A549 (cell line): ENCODE results near the gene SPRR2E. TPM values are rescaled to one million over a fixed set of nuclear protein-coding genes. Genes with fewer than 3 reads are reported as not detected.

Source experiments
- ATAC-seq, 2 experiments: fragments of 200-7000 bp in 1 of 2; fragments of >200 bp in 1 of 2; cut with Nextera tagmentation in 1 of 2; cut with Tn5 transposase in 1 of 2; 3 replicates each; pipeline versions ENCODE4 v1.8.0 to v1.9.1; 2018 to 2020; ENCODE audit warnings: mild to moderate bottlenecking in 1 of 2, moderate library complexity in 1 of 2
- CTCF ChIA-PET: fragments of 300-600 bp; sonication (Branson Sonifier 250); formaldehyde crosslinking; extraction: SDS; loops from one replicate; lab custom pipeline; 2021; ENCODE audit warnings: antibody characterized with exemption, inconsistent platforms; lab: Yijun Ruan, JAX
- POLR2A ChIA-PET: fragments of 350-600 bp; formaldehyde crosslinking; extraction: SDS; loops from one replicate; lab custom pipeline; 2021; ENCODE audit warnings: antibody characterized with exemption, inconsistent platforms; lab: Yijun Ruan, JAX
- DNase-seq, 2 experiments: peaks; one replicate each; pipeline versions ENCODE4 v3.0.0 to v3.0.0-alpha.2; 2011 to 2016; ENCODE audit warnings: low read depth in 1 of 2, low spot score in 1 of 2
- FAIRE-seq: peaks from 2 replicates; lab custom pipeline; 2011; peaks lifted over from hg19 to GRCh38; lab: Jason Lieb, UNC
- H3K27ac ChIP-seq, 2 experiments: fragments of >200 bp; sonication (Bioruptor Twin); formaldehyde crosslinking; 3 replicates each; pipeline ENCODE4 v1.5.1; 2016 to 2017
- H3K4me1 ChIP-seq: fragments of >200 bp; sonication (Bioruptor Twin); formaldehyde crosslinking; 3 replicates; pipeline ENCODE4 v1.6.1; 2016
- H3K4me2 ChIP-seq: fragments of >200 bp; sonication (Bioruptor Twin); formaldehyde crosslinking; 3 replicates; pipeline ENCODE4 v1.6.1; 2016
- H3K4me3 ChIP-seq: fragments of >200 bp; sonication (Bioruptor Twin); formaldehyde crosslinking; 3 replicates; pipeline ENCODE4 v1.5.1; 2016
- H3K9me3 ChIP-seq: fragments of >200 bp; sonication (Bioruptor Twin); formaldehyde crosslinking; 3 replicates; pipeline ENCODE4 v1.6.1; 2016
- CBX2 ChIP-seq: fragments of 200-600 bp; sonication (generic); IDR thresholded peaks from 2 replicates; pipeline ENCODE4 v1.6.1; 2016; ENCODE audit warnings: low read depth, mild to moderate bottlenecking, borderline replicate concordance
- FOSB ChIP-seq: fragments of 250-450 bp; sonication (Bioruptor Pico); IDR thresholded peaks from 2 replicates; pipeline ENCODE4 v1.5.0; 2020; ENCODE audit warnings: mild to moderate bottlenecking, moderate library complexity
- GATA3 ChIP-seq: IDR thresholded peaks from 2 replicates; pipeline ENCODE4 v1.6.1; 2012; ENCODE audit warnings: borderline replicate concordance
- HEYL ChIP-seq: fragments of 250-450 bp; sonication (Bioruptor Pico); IDR thresholded peaks from 2 replicates; pipeline ENCODE4 v1.8.0; 2021; ENCODE audit warnings: mild to moderate bottlenecking, moderate library complexity
- HOXA7 ChIP-seq: fragments of 250-450 bp; sonication (Bioruptor Pico); IDR thresholded peaks from 2 replicates; pipeline ENCODE4 v1.5.0; 2020; ENCODE audit warnings: mild to moderate bottlenecking, moderate library complexity
- KDM5A ChIP-seq: fragments of 200-600 bp; sonication (generic); IDR thresholded peaks from 2 replicates; pipeline ENCODE4 v1.6.1; 2016; ENCODE audit warnings: antibody characterized with exemption, mild to moderate bottlenecking
- MAZ ChIP-seq: fragments of 150-350 bp; IDR thresholded peaks from 2 replicates; pipeline ENCODE4 v1.6.1; 2014; ENCODE audit warnings: antibody characterized with exemption, low read depth, low read length, borderline replicate concordance
- RCOR1 ChIP-seq: fragments of 150-350 bp; IDR thresholded peaks from 2 replicates; pipeline ENCODE4 v1.6.1; 2014; ENCODE audit warnings: antibody characterized with exemption, low read length, low read depth
- SREBF2 ChIP-seq: fragments of 450-650 bp; IDR thresholded peaks from 2 replicates; pipeline ENCODE4 v1.6.1; 2014; ENCODE audit warnings: mild to moderate bottlenecking, moderate library complexity
- ZC3H11A ChIP-seq: fragments of 450-650 bp; IDR thresholded peaks from 2 replicates; pipeline ENCODE4 v1.6.1; 2014; ENCODE audit warnings: antibody characterized with exemption, mild to moderate bottlenecking
- ZFP36 ChIP-seq: fragments of 450-650 bp; IDR thresholded peaks from 2 replicates; pipeline ENCODE4 v1.6.1; 2014; ENCODE audit warnings: borderline replicate concordance; ENCODE audit not compliant: partially characterized antibody
- ZNF302 ChIP-seq: fragments of 250-450 bp; sonication (Bioruptor Pico); IDR thresholded peaks from 2 replicates; pipeline ENCODE4 v1.9.0; 2021; ENCODE audit warnings: inconsistent platforms, mild to moderate bottlenecking, moderate library complexity
- ZSCAN20 ChIP-seq: fragments of 250-450 bp; sonication (Bioruptor Pico); IDR thresholded peaks from 2 replicates; pipeline ENCODE4 v1.8.0; 2022; ENCODE audit warnings: mild to moderate bottlenecking, moderate library complexity
- WGBS: methylation state at CpG from one replicate; pipeline ENCODE4 v1.1.6; 2017; ENCODE audit errors: missing lambda C conversion rate; 5-methylcytosine and 5-hydroxymethylcytosine counted together
- polyA plus RNA-seq, 4 experiments: library from polyadenylated mRNA; depleted of rRNA in 3 of 4; stranded (reverse); fragments of >200 nt; fragmentation: RNase III in 1 of 4; extraction: RNeasy Plus Mini Kit Qiagen cat#74134 plus additional on column Dnase treatment in 1 of 4; gene quantifications; 2 replicates in 3 of 4; 3 replicates in 1 of 4; pipeline ENCODE4 v1.2.3, GENCODE V29; 2011 to 2017
- small RNA-seq, 6 experiments: library from RNA; depleted of rRNA; stranded (forward); fragments of <200 nt; gene quantifications; one replicate each; pipeline ENCODE3, GENCODE V24; 2012
- TF ChIP-seq, protein P1 (sequence below): IDR thresholded peaks from 2 replicates; pipeline ENCODE4 v1.6.1; 2012
- TF ChIP-seq, protein P2 (sequence below): IDR thresholded peaks from 2 replicates; pipeline ENCODE4 v1.6.1; 2012; ENCODE audit warnings: low read depth, borderline replicate concordance
- TF ChIP-seq, protein P3 (sequence below): fragments of >200 bp; sonication (Bioruptor Twin); formaldehyde crosslinking; IDR thresholded peaks from 3 replicates; pipeline ENCODE4 v1.6.1; 2016
- TF ChIP-seq, protein P4 (sequence below): fragments of >200 bp; sonication (Bioruptor Twin); formaldehyde crosslinking; IDR thresholded peaks from 2 replicates; pipeline ENCODE4 v1.6.1; 2016
- TF ChIP-seq, protein P5 (sequence below): fragments of 250-450 bp; sonication (Bioruptor Pico); IDR thresholded peaks from 2 replicates; pipeline ENCODE4 v1.5.0; 2021; ENCODE audit warnings: mild to moderate bottlenecking, moderate library complexity, borderline replicate concordance
- TF ChIP-seq, protein P6 (sequence below): fragments of 150-350 bp; IDR thresholded peaks from 2 replicates; pipeline ENCODE4 v1.6.1; 2014; ENCODE audit warnings: low read depth, mild to moderate bottlenecking, low read length

SPRR2E gene
- polyA plus RNA-seq, 2 of the 4 experiments (the other 2 are of a cell fraction) = not detected

DNA sequence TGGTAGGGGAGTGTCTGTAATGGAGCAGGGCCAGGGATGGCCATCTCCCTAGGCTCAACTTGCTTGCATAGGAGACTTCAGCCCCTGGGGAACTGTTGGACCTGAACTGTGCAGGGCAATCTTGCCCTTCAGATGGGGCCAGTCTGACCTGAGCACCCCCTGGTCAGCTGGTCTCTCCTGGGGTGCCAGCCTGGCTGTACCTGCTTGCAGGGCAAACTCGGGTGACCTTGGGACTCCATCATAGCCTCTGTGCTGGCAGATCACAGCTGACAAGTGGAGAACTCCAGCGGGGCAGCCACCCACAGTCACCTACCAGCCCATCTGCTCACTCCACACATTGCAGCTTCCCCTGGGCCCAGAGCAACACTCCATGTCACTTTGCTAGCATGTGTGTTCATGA lies 45.1 kb downstream of the SPRR2E start:
- Histone ChIP-seq H3K4me1 (no peaks in the 10 kb centered on the region), H3K27ac (no peak overlapping the region), H3K4me3 (no peak overlapping the region), H3K4me2 (no peak overlapping the region), H3K9me3 (no peaks in the 10 kb centered on the region)
- ATAC-seq = peak in 1 of 2 experiments; percentile 47; a peak in 1 of 6 replicates
- ChIA-PET CTCF (no interaction called here), POLR2A (no interaction called here)
- WGBS = 4% methylated on average over 2 of the region's 2 CpGs
- DNase-seq = no peak
- no peak for TF ChIP-seq HEYL
- no peak for TF ChIP-seq SREBF2
- no peak for TF ChIP-seq RCOR1
- TF ChIP-seq, protein P1, sequence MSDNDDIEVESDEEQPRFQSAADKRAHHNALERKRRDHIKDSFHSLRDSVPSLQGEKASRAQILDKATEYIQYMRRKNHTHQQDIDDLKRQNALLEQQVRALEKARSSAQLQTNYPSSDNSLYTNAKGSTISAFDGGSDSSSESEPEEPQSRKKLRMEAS = no peak
- TF ChIP-seq, protein P2, sequence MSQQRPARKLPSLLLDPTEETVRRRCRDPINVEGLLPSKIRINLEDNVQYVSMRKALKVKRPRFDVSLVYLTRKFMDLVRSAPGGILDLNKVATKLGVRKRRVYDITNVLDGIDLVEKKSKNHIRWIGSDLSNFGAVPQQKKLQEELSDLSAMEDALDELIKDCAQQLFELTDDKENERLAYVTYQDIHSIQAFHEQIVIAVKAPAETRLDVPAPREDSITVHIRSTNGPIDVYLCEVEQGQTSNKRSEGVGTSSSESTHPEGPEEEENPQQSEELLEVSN = no peak
- no peak for TF ChIP-seq MAZ
- TF ChIP-seq ZSCAN20 (CRISPR knock-in tag) = no peak
- TF ChIP-seq, protein P3, sequence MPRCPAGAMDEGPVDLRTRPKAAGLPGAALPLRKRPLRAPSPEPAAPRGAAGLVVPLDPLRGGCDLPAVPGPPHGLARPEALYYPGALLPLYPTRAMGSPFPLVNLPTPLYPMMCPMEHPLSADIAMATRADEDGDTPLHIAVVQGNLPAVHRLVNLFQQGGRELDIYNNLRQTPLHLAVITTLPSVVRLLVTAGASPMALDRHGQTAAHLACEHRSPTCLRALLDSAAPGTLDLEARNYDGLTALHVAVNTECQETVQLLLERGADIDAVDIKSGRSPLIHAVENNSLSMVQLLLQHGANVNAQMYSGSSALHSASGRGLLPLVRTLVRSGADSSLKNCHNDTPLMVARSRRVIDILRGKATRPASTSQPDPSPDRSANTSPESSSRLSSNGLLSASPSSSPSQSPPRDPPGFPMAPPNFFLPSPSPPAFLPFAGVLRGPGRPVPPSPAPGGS = no peak
- TF ChIP-seq, protein P4, sequence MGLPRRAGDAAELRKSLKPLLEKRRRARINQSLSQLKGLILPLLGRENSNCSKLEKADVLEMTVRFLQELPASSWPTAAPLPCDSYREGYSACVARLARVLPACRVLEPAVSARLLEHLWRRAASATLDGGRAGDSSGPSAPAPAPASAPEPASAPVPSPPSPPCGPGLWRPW = no peak
- TF ChIP-seq, protein P5, sequence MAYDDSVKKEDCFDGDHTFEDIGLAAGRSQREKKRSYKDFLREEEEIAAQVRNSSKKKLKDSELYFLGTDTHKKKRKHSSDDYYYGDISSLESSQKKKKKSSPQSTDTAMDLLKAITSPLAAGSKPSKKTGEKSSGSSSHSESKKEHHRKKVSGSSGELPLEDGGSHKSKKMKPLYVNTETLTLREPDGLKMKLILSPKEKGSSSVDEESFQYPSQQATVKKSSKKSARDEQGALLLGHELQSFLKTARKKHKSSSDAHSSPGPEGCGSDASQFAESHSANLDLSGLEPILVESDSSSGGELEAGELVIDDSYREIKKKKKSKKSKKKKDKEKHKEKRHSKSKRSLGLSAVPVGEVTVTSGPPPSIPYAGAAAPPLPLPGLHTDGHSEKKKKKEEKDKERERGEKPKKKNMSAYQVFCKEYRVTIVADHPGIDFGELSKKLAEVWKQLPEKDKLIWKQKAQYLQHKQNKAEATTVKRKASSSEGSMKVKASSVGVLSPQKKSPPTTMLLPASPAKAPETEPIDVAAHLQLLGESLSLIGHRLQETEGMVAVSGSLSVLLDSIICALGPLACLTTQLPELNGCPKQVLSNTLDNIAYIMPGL (CRISPR knock-in tag) = no peak
- no peak for TF ChIP-seq GATA3
- TF ChIP-seq ZFP36 = no peak
- no peak for TF ChIP-seq CBX2
- TF ChIP-seq HOXA7 (CRISPR knock-in tag) = no peak
- no peak for TF ChIP-seq ZC3H11A
- no peak for TF ChIP-seq ZNF302 (CRISPR knock-in tag)
- TF ChIP-seq KDM5A = no peak
- TF ChIP-seq, protein P6, sequence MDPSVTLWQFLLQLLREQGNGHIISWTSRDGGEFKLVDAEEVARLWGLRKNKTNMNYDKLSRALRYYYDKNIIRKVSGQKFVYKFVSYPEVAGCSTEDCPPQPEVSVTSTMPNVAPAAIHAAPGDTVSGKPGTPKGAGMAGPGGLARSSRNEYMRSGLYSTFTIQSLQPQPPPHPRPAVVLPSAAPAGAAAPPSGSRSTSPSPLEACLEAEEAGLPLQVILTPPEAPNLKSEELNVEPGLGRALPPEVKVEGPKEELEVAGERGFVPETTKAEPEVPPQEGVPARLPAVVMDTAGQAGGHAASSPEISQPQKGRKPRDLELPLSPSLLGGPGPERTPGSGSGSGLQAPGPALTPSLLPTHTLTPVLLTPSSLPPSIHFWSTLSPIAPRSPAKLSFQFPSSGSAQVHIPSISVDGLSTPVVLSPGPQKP = no peak
- no peak for TF ChIP-seq FOSB (CRISPR knock-in tag)
- FAIRE-seq = no peak

Small RNAs within 50 kb of the gene (small RNA-seq; reads per million reads assigned to genes)
- gene SPRR2C = 0 reads per million in 6 experiments

Other genes with a start within 250 kb of the SPRR2E start
- not detected in 2 replicates for gene LCE7A, start 234.5 kb downstream of the SPRR2E start, polyA plus RNA-seq (2011; rRNA removed)
- gene LCE7A, start 234.5 kb downstream of the SPRR2E start, polyA plus RNA-seq (2017; fragmentation: RNase III; extraction: RNeasy Plus Mini Kit Qiagen cat#74134 plus additional on column Dnase treatment) = not detected in 3 replicates
- gene SMCP, start 216.2 kb downstream of the SPRR2E start, polyA plus RNA-seq (2011; rRNA removed) = not detected in 2 replicates
- not detected in 3 replicates for gene SMCP, start 216.2 kb downstream of the SPRR2E start, polyA plus RNA-seq (2017; fragmentation: RNase III; extraction: RNeasy Plus Mini Kit Qiagen cat#74134 plus additional on column Dnase treatment)
- gene IVL, start 186.0 kb downstream of the SPRR2E start, polyA plus RNA-seq (2011; rRNA removed) = not detected in 2 replicates
- gene IVL, start 186.0 kb downstream of the SPRR2E start, polyA plus RNA-seq (2017; fragmentation: RNase III; extraction: RNeasy Plus Mini Kit Qiagen cat#74134 plus additional on column Dnase treatment) = not detected in 3 replicates
- gene SPRR5, start 147.3 kb downstream of the SPRR2E start, polyA plus RNA-seq (2011; rRNA removed) = not detected in 2 replicates
- not detected in 3 replicates for gene SPRR5, start 147.3 kb downstream of the SPRR2E start, polyA plus RNA-seq (2017; fragmentation: RNase III; extraction: RNeasy Plus Mini Kit Qiagen cat#74134 plus additional on column Dnase treatment)
- gene SPRR4, start 123.9 kb downstream of the SPRR2E start, polyA plus RNA-seq (2011; rRNA removed) = not detected in 2 replicates
- not detected in 3 replicates for gene SPRR4, start 123.9 kb downstream of the SPRR2E start, polyA plus RNA-seq (2017; fragmentation: RNase III; extraction: RNeasy Plus Mini Kit Qiagen cat#74134 plus additional on column Dnase treatment)
- not detected in 2 replicates for gene SPRR1A, start 110.4 kb downstream of the SPRR2E start, polyA plus RNA-seq (2011; rRNA removed)
- gene SPRR1A, start 110.4 kb downstream of the SPRR2E start, polyA plus RNA-seq (2017; fragmentation: RNase III; extraction: RNeasy Plus Mini Kit Qiagen cat#74134 plus additional on column Dnase treatment) = not detected in 3 replicates
- gene SPRR3, start 92.8 kb downstream of the SPRR2E start, polyA plus RNA-seq (2011; rRNA removed) = not detected in 2 replicates
- gene SPRR3, start 92.8 kb downstream of the SPRR2E start, polyA plus RNA-seq (2017; fragmentation: RNase III; extraction: RNeasy Plus Mini Kit Qiagen cat#74134 plus additional on column Dnase treatment) = not detected in 3 replicates
- not detected in 2 replicates for gene SPRR1B, start 63.3 kb downstream of the SPRR2E start, polyA plus RNA-seq (2011; rRNA removed)
- gene SPRR1B, start 63.3 kb downstream of the SPRR2E start, polyA plus RNA-seq (2017; fragmentation: RNase III; extraction: RNeasy Plus Mini Kit Qiagen cat#74134 plus additional on column Dnase treatment) = not detected in 3 replicates
- gene SPRR2D, start 53.4 kb downstream of the SPRR2E start, polyA plus RNA-seq (2011; rRNA removed) = not detected in 2 replicates
- not detected in 3 replicates for gene SPRR2D, start 53.4 kb downstream of the SPRR2E start, polyA plus RNA-seq (2017; fragmentation: RNase III; extraction: RNeasy Plus Mini Kit Qiagen cat#74134 plus additional on column Dnase treatment)
- not detected in 2 replicates for gene SPRR2A, start 37.0 kb downstream of the SPRR2E start, polyA plus RNA-seq (2011; rRNA removed)
- gene SPRR2A, start 37.0 kb downstream of the SPRR2E start, polyA plus RNA-seq (2017; fragmentation: RNase III; extraction: RNeasy Plus Mini Kit Qiagen cat#74134 plus additional on column Dnase treatment) = not detected in 3 replicates
- gene SPRR2B, start 22.9 kb downstream of the SPRR2E start, polyA plus RNA-seq (2011; rRNA removed) = not detected in 2 replicates
- not detected in 3 replicates for gene SPRR2B, start 22.9 kb downstream of the SPRR2E start, polyA plus RNA-seq (2017; fragmentation: RNase III; extraction: RNeasy Plus Mini Kit Qiagen cat#74134 plus additional on column Dnase treatment)
- not detected in 2 replicates for gene SPRR2F, start 19.0 kb upstream of the SPRR2E start, polyA plus RNA-seq (2011; rRNA removed)
- gene SPRR2F, start 19.0 kb upstream of the SPRR2E start, polyA plus RNA-seq (2017; fragmentation: RNase III; extraction: RNeasy Plus Mini Kit Qiagen cat#74134 plus additional on column Dnase treatment) = not detected in 3 replicates
- gene SPRR2G, start 56.4 kb upstream of the SPRR2E start, polyA plus RNA-seq (2011; rRNA removed) = not detected in 2 replicates
- gene SPRR2G, start 56.4 kb upstream of the SPRR2E start, polyA plus RNA-seq (2017; fragmentation: RNase III; extraction: RNeasy Plus Mini Kit Qiagen cat#74134 plus additional on column Dnase treatment) = not detected in 3 replicates
- gene LELP1, start 108.9 kb upstream of the SPRR2E start, polyA plus RNA-seq (2011; rRNA removed) = not detected in 2 replicates
- not detected in 3 replicates for gene LELP1, start 108.9 kb upstream of the SPRR2E start, polyA plus RNA-seq (2017; fragmentation: RNase III; extraction: RNeasy Plus Mini Kit Qiagen cat#74134 plus additional on column Dnase treatment)
- gene PRR9, start 123.1 kb upstream of the SPRR2E start, polyA plus RNA-seq (2011; rRNA removed) = not detected in 2 replicates
- not detected in 3 replicates for gene PRR9, start 123.1 kb upstream of the SPRR2E start, polyA plus RNA-seq (2017; fragmentation: RNase III; extraction: RNeasy Plus Mini Kit Qiagen cat#74134 plus additional on column Dnase treatment)
- gene LORICRIN, start 165.2 kb upstream of the SPRR2E start, polyA plus RNA-seq (2011; rRNA removed) = not detected in 2 replicates
- not detected in 3 replicates for gene LORICRIN, start 165.2 kb upstream of the SPRR2E start, polyA plus RNA-seq (2017; fragmentation: RNase III; extraction: RNeasy Plus Mini Kit Qiagen cat#74134 plus additional on column Dnase treatment)
- not detected in 2 replicates for gene PGLYRP3, start 218.4 kb upstream of the SPRR2E start, polyA plus RNA-seq (2011; rRNA removed)
- not detected in 3 replicates for gene PGLYRP3, start 218.4 kb upstream of the SPRR2E start, polyA plus RNA-seq (2017; fragmentation: RNase III; extraction: RNeasy Plus Mini Kit Qiagen cat#74134 plus additional on column Dnase treatment)